Astrocyte of the cerebellum (primary cell): ENCODE results near the gene CPSF4.

ENCODE experiments used
- DNase-seq: peaks from one replicate; pipeline ENCODE4 v3.0.0-alpha.2; 2011; ENCODE audit warnings: low read depth
- H3K4me3 ChIP-seq: 2 replicates; pipeline ENCODE4 v1.5.1; 2011; ENCODE audit warnings: mild to moderate bottlenecking, low read depth, low read length, moderate library complexity
- CTCF ChIP-seq: IDR thresholded peaks from 2 replicates; pipeline ENCODE4 v1.5.1; 2012; ENCODE audit warnings: low read length, low read depth, moderate library complexity, mild to moderate bottlenecking; ENCODE audit errors: missing control alignments
- in situ Hi-C: cut with HindIII; loops from 2 replicates; pipeline ENCODE4 v1.10.0; 2017; ENCODE audit warnings: low sequenced_read_pairs

Gene CPSF4

GRCh38 chr7:99418260-99418659 lies 20.5 kb upstream of the CPSF4 start:
- in situ Hi-C loops, result no loop called here
- H3K4me3 ChIP-seq, result no peak overlapping the region

GRCh38 chr7:99419323-99420021 lies 19.3 kb upstream of the CPSF4 start:
- no peak overlapping the region for H3K4me3 ChIP-seq
- no peak for DNase-seq
- no peak for TF ChIP-seq CTCF
- in situ Hi-C loops, result no loop called here

More at GRCh38 chr7:99418260-99418659, 20.5 kb upstream of the CPSF4 start:
- no peak for DNase-seq
- TF ChIP-seq CTCF, result no peak

DNA sequence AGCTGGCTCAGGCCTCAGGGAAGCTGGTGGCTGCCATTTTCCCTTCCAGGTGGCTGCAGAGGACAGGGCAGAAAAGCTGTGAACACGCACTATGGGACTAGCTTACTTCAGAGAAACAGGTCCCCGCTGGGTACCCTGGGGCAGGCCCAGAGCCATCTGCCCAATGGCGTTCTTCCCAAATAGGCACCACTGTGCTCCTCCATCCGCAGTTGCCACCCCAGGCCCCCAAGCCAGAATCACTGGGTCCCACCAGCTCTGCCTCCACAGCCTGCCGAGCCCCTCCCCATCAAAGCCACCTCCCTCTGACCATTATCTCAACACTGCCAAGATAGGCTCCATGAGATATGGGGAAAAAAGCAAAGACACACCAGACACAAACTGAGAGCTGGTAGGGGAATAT lies 18.5 kb upstream of the CPSF4 start:
- H3K4me3 ChIP-seq, result no peak overlapping the region
- no peak for TF ChIP-seq CTCF
- DNase-seq, result no peak
- in situ Hi-C loops, result no loop called here

- in situ Hi-C loops, result no loop called here
- no peak for TF ChIP-seq CTCF
- no peak for DNase-seq
- no peak overlapping the region for H3K4me3 ChIP-seq
Observed at GRCh38 chr7:99420986-99421385, 17.8 kb upstream of the CPSF4 start.

DNA sequence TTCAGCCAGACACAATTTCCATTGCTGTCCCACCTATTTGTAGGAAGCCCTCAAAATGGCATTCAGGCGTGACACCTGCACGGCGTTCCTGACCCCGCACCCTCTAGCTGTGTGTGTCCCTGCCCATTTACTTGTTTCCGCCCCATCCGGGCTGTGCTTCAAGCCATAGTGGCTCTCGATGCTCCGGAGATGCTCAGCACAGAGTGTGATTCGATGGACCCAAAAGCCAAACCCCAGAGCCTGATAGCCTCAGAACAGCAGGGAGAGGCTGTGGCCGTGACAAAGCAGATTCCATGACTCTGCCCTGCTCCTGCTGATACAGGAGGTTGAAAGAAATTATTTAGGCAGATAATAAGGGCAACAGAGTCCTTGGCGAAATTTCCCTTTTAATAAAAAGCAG lies 16.6 kb upstream of the CPSF4 start:
- in situ Hi-C loops, result no loop called here
- no peak overlapping the region for H3K4me3 ChIP-seq
- no peak for DNase-seq
- no peak for TF ChIP-seq CTCF

- in situ Hi-C loops, result no loop called here
- no peak overlapping the region for H3K4me3 ChIP-seq
- no peak for TF ChIP-seq CTCF
- DNase-seq, result no peak
Observed at GRCh38 chr7:99422625-99423024, 16.1 kb upstream of the CPSF4 start.
